ENCODE data around the gene DOCK4. TPM values are rescaled to one million over a fixed set of nuclear protein-coding genes. Genes with fewer than 3 reads are reported as not detected.

DOCK4 gene
- total RNA-seq, 3 donors from 2014 or later: 31.7 to 43.3 (median 41.9) TPM

DNA sequence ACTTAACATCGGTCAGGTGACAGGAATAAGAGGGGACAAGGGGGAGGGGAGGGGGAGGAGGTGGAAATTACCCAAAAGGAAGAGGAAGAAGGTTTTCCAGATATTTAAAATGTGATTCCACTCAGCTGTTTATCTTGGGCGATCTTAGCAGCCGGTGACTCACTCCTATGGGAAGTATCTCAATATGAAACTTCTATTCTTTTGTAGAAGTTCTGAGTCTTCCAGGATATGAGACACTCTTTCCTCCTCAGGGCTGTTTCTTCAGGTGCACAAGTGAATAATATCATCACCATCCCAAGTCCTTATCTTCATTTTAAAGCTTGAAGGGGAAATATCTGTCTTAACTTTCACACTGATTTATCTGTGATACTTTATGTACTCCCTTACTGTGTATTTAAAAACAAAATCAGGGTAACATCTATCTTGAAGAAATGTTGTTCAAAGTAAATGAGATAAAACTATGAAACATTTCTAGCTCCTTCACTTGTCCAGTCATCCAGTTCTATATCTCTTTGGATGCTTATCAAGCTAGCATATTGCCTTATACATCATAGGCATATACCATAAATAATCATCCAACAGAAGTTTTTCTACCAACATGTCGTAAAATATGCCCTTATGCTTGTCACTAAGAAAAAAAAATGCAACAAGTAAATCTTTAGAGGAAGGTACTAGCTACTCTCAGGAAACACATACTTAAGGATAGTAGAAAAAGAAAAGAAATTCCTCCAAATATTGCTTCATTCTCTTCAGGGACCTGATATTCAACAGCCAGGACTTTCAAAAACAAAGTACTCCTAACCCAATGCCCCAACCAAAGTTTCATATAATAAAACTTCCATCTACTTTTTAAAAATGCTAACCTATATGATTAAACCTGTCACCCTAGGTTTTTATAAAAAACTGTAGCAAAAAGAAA lies 13.7 kb downstream of the DOCK4 start:
- Histone ChIP-seq H3K27me3 (no peaks in the 10 kb centered on the region), H3K27ac (no peak overlapping the region), H3K4me1 (no peaks in the 10 kb centered on the region), H3K36me3 (no peaks in the 10 kb centered on the region), H3K9me3 (no peaks in the 10 kb centered on the region), H3K4me3 (no peak overlapping the region)
- no peak for DNase-seq (ENCODE audit: low spot score in 2 of 2)
- TF ChIP-seq POLR2AphosphoS5 (IDR thresholded peaks at IDR 0.05): no peak
- no peak for TF ChIP-seq POLR2A (IDR thresholded peaks at IDR 0.05)
- TF ChIP-seq, protein P1, sequence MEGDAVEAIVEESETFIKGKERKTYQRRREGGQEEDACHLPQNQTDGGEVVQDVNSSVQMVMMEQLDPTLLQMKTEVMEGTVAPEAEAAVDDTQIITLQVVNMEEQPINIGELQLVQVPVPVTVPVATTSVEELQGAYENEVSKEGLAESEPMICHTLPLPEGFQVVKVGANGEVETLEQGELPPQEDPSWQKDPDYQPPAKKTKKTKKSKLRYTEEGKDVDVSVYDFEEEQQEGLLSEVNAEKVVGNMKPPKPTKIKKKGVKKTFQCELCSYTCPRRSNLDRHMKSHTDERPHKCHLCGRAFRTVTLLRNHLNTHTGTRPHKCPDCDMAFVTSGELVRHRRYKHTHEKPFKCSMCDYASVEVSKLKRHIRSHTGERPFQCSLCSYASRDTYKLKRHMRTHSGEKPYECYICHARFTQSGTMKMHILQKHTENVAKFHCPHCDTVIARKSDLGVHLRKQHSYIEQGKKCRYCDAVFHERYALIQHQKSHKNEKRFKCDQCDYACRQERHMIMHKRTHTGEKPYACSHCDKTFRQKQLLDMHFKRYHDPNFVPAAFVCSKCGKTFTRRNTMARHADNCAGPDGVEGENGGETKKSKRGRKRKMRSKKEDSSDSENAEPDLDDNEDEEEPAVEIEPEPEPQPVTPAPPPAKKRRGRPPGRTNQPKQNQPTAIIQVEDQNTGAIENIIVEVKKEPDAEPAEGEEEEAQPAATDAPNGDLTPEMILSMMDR (IDR thresholded peaks at IDR 0.05): no peak
- intact Hi-C loops (cut with DNase I; ENCODE audit: low total_unique reads): no loop called here

DNA sequence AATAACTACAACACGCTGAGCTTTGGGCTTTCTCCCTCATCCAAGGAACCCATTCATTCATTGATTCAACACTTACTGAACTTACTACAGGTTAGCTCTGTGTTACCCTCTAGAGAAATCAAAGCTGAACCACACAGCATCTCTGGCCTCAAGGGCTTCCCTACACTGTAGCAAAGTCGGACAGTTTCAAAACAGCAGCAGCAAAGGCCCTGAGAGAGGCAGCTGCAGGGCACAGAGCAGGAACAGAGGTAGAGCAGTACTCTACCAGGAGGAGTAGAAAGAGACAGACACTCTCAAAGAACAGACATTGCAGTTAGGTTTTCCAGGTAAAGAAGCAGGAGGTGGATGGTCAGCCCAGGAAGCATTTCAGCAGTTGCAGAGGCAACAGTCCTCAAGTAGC lies 16.1 kb downstream of the DOCK4 start:
- Histone ChIP-seq H3K4me1 (no peaks in the 10 kb centered on the region), H3K4me3 (no peak overlapping the region), H3K9me3 (no peaks in the 10 kb centered on the region), H3K27me3 (no peaks in the 10 kb centered on the region), H3K27ac (no peak overlapping the region), H3K36me3 (no peaks in the 10 kb centered on the region)
- no peak for DNase-seq (ENCODE audit: low spot score in 2 of 2)
- intact Hi-C loops (cut with DNase I; ENCODE audit: low total_unique reads): no loop called here
- TF ChIP-seq, protein P1 (IDR thresholded peaks at IDR 0.05): no peak
- TF ChIP-seq POLR2A (IDR thresholded peaks at IDR 0.05) (no peak), POLR2AphosphoS5 (IDR thresholded peaks at IDR 0.05) (no peak)

DNA sequence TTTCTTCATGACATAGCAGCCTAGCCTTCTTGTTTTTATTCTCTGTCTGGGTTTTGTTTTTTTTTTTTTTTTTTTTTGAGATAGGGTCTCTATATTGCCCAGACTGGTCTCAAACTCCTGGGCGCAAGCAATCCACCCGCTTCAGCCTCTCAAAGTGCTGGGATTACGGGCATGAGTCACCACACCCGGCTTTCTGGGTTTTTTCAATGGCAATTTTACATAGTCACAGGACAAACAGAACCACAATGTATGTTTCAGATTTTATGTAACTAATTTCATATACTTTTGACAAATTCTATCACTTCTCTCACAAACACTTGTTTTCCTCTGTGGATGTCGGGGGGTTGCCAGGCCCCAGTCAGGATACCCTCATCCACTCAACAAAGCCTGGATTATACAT lies 16.5 kb downstream of the DOCK4 start:
- intact Hi-C loops (cut with DNase I; ENCODE audit: low total_unique reads): no loop called here
- no peak for DNase-seq (ENCODE audit: low spot score in 2 of 2)
- TF ChIP-seq, protein P1 (IDR thresholded peaks at IDR 0.05): no peak
- TF ChIP-seq POLR2A (IDR thresholded peaks at IDR 0.05): no peak
- TF ChIP-seq POLR2AphosphoS5 (IDR thresholded peaks at IDR 0.05): no peak
- Histone ChIP-seq H3K27me3 (no peaks in the 10 kb centered on the region), H3K4me1 (no peaks in the 10 kb centered on the region), H3K4me3 (no peak overlapping the region), H3K27ac (no peak overlapping the region), H3K36me3 (no peaks in the 10 kb centered on the region), H3K9me3 (no peaks in the 10 kb centered on the region)

DNA sequence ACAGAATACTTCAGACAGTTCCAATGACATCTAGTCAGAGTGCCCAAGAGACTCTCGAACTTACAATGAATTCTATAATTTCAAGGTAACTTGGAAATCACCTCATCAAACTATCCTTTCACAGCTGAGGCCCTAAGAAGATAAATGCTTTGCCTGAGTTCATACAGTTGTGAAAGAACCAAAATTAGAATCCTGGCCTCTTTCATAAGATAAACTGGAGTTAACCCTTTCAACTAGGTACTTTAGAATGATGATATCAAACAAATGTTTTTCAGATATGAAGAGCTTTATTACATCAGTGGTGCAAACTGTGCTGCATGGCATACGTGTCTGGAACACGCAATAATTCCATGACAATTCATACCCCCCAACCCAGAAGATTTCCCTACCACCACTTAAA lies 17.9 kb downstream of the DOCK4 start:
- intact Hi-C loops (cut with DNase I; ENCODE audit: low total_unique reads): no loop called here
- H3K27ac ChIP-seq: no peak overlapping the region
- H3K36me3 ChIP-seq: no peaks in the 10 kb centered on the region
- no peaks in the 10 kb centered on the region for H3K4me1 ChIP-seq
- DNase-seq (ENCODE audit: low spot score in 2 of 2): no peak
- no peaks in the 10 kb centered on the region for H3K27me3 ChIP-seq
- no peaks in the 10 kb centered on the region for H3K9me3 ChIP-seq
- no peak overlapping the region for H3K4me3 ChIP-seq
- TF ChIP-seq POLR2AphosphoS5 (IDR thresholded peaks at IDR 0.05) (no peak), POLR2A (IDR thresholded peaks at IDR 0.05) (no peak)
- TF ChIP-seq, protein P1 (IDR thresholded peaks at IDR 0.05): no peak

DNA sequence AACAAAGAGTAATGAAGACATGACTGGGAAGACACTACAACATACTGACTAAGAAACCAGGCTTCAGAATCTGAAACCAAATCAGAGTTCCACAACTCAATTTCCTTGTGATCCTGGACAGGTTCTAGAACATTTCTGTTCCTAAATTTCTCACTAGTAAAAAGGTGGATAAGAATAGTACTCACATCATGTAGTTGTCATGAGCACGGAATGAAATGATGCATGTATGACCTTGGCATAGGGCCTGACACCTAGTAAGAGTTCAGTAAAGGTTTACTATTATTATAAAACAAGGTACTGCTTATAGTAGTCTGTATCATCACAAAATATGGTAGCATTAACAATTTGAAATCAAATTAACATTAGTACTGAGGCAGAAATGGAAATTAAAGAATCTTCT lies 19.9 kb downstream of the DOCK4 start:
- H3K27me3 ChIP-seq: no peaks in the 10 kb centered on the region
- no peaks in the 10 kb centered on the region for H3K36me3 ChIP-seq
- no peaks in the 10 kb centered on the region for H3K9me3 ChIP-seq
- intact Hi-C loops (cut with DNase I; ENCODE audit: low total_unique reads): no loop called here
- no peak for DNase-seq (ENCODE audit: low spot score in 2 of 2)
- no peak overlapping the region for H3K27ac ChIP-seq
- TF ChIP-seq, protein P1 (IDR thresholded peaks at IDR 0.05): no peak
- TF ChIP-seq POLR2A (IDR thresholded peaks at IDR 0.05): no peak
- no peak for TF ChIP-seq POLR2AphosphoS5 (IDR thresholded peaks at IDR 0.05)
- H3K4me3 ChIP-seq: no peak overlapping the region
- no peaks in the 10 kb centered on the region for H3K4me1 ChIP-seq
